Measurements from ENCODE around the gene ERRFI1.
"Not testable (repeated sequence)": the region's sequence is repeated elsewhere in the genome, so short reads cannot be mapped to it uniquely, and the experiment has no call there.

The ERRFI1 gene

GRCh38 chr1:8055973-8056372, 29.9 kb upstream of the ERRFI1 start:
- TF ChIP-seq POLR2A (IDR thresholded peaks at IDR 0.05; ENCODE audit: low read depth, low read length): no peak
- DNase-seq (ENCODE audit: insufficient read length, low spot score): no peak
- no peak for FAIRE-seq

- FAIRE-seq (no peak), DNase-seq (ENCODE audit: insufficient read length, low spot score) (no peak)
- no peak for TF ChIP-seq POLR2A (IDR thresholded peaks at IDR 0.05; ENCODE audit: low read depth, low read length)
These were observed 27.9 kb upstream of the ERRFI1 start for GRCh38 chr1:8053878-8054567.

GRCh38 chr1:8051650-8052049, 25.5 kb upstream of the ERRFI1 start:
- FAIRE-seq: no peak
- DNase-seq (ENCODE audit: insufficient read length, low spot score): no peak
- no peak for TF ChIP-seq POLR2A (IDR thresholded peaks at IDR 0.05; ENCODE audit: low read depth, low read length)

GRCh38 chr1:8049229-8049628, 23.1 kb upstream of the ERRFI1 start:
- not testable (repeated sequence) for DNase-seq (ENCODE audit: insufficient read length, low spot score); FAIRE-seq

- DNase-seq (ENCODE audit: insufficient read length, low spot score) (no peak), FAIRE-seq (peak; percentile 70)
- no peak for TF ChIP-seq POLR2A (IDR thresholded peaks at IDR 0.05; ENCODE audit: low read depth, low read length)
These were observed 21.8 kb upstream of the ERRFI1 start for GRCh38 chr1:8047686-8048445.

- FAIRE-seq: no peak
- DNase-seq (ENCODE audit: insufficient read length, low spot score): no peak
- TF ChIP-seq POLR2A (IDR thresholded peaks at IDR 0.05; ENCODE audit: low read depth, low read length): no peak
These were observed 21.0 kb upstream of the ERRFI1 start for GRCh38 chr1:8047112-8047511.

GRCh38 chr1:8046391-8046790, 20.3 kb upstream of the ERRFI1 start:
- FAIRE-seq (no peak), DNase-seq (ENCODE audit: insufficient read length, low spot score) (no peak)

GRCh38 chr1:8043621-8044020, 17.5 kb upstream of the ERRFI1 start:
- FAIRE-seq (no peak), DNase-seq (ENCODE audit: insufficient read length, low spot score) (no peak)
- TF ChIP-seq POLR2A (IDR thresholded peaks at IDR 0.05; ENCODE audit: low read depth, low read length): no peak

More at GRCh38 chr1:8046391-8046790, 20.3 kb upstream of the ERRFI1 start:
- no peak for TF ChIP-seq POLR2A (IDR thresholded peaks at IDR 0.05; ENCODE audit: low read depth, low read length)

GRCh38 chr1:8042134-8042533, 16.0 kb upstream of the ERRFI1 start:
- DNase-seq (ENCODE audit: insufficient read length, low spot score) (no peak), FAIRE-seq (no peak)
- no peak for TF ChIP-seq POLR2A (IDR thresholded peaks at IDR 0.05; ENCODE audit: low read depth, low read length)

GRCh38 chr1:8040586-8040985, 14.5 kb upstream of the ERRFI1 start:
- DNase-seq (ENCODE audit: insufficient read length, low spot score) (no peak), FAIRE-seq (peak; percentile 99)
- no peak for TF ChIP-seq POLR2A (IDR thresholded peaks at IDR 0.05; ENCODE audit: low read depth, low read length)

GRCh38 chr1:8039071-8039470, 13.0 kb upstream of the ERRFI1 start:
- TF ChIP-seq POLR2A (IDR thresholded peaks at IDR 0.05; ENCODE audit: low read depth, low read length): no peak
- DNase-seq (ENCODE audit: insufficient read length, low spot score): no peak
- no peak for FAIRE-seq

GRCh38 chr1:8035289-8035688, 9.2 kb upstream of the ERRFI1 start:
- FAIRE-seq (no peak), DNase-seq (ENCODE audit: insufficient read length, low spot score) (no peak)
- no peak for TF ChIP-seq POLR2A (IDR thresholded peaks at IDR 0.05; ENCODE audit: low read depth, low read length)

- FAIRE-seq: no peak
- TF ChIP-seq POLR2A (IDR thresholded peaks at IDR 0.05; ENCODE audit: low read depth, low read length): no peak
These were observed 7.2 kb upstream of the ERRFI1 start for GRCh38 chr1:8033322-8033721.

GRCh38 chr1:8032366-8032910, 6.3 kb upstream of the ERRFI1 start:
- DNase-seq (ENCODE audit: insufficient read length, low spot score) (no peak), FAIRE-seq (no peak)
- TF ChIP-seq POLR2A (IDR thresholded peaks at IDR 0.05; ENCODE audit: low read depth, low read length): no peak

More at GRCh38 chr1:8033322-8033721, 7.2 kb upstream of the ERRFI1 start:
- DNase-seq (ENCODE audit: insufficient read length, low spot score): no peak

Measured in H54 (cell line).